ENCODE data around the gene CXCL9.
"Not testable (repeated sequence)": the region's sequence is repeated elsewhere in the genome, so short reads cannot be mapped to it uniquely, and the experiment has no call there.

CXCL9 gene

GRCh38 chr4:76011700-76012387, 4.5 kb upstream of the CXCL9 start:
- DNase-seq, result no peak

- DNase-seq, result no peak
These were observed 3.8 kb upstream of the CXCL9 start for GRCh38 chr4:76011018-76011670.

- no peak for DNase-seq
These were observed 3.3 kb upstream of the CXCL9 start for GRCh38 chr4:76010576-76010975.

- no peak for DNase-seq
These were observed 2.0 kb upstream of the CXCL9 start for GRCh38 chr4:76009311-76009710.

GRCh38 chr4:76003620-76004019, 3.7 kb downstream of the CXCL9 start:
- no peak for DNase-seq

GRCh38 chr4:76003035-76003434, 4.3 kb downstream of the CXCL9 start:
- DNase-seq, result no peak

- no peak for DNase-seq
These were observed 5.1 kb downstream of the CXCL9 start for GRCh38 chr4:76002176-76002575.

GRCh38 chr4:76001700-76002099, 5.6 kb downstream of the CXCL9 start:
- no peak for DNase-seq

- no peak for DNase-seq
These were observed 7.0 kb downstream of the CXCL9 start for GRCh38 chr4:76000279-76000678.

GRCh38 chr4:75998525-75999147, 8.7 kb downstream of the CXCL9 start:
- DNase-seq, result not testable (repeated sequence)

GRCh38 chr4:75997946-75998345, 9.4 kb downstream of the CXCL9 start:
- DNase-seq, result no peak

GRCh38 chr4:75997081-75997480, 10.2 kb downstream of the CXCL9 start:
- no peak for DNase-seq

GRCh38 chr4:75995727-75996126, 11.6 kb downstream of the CXCL9 start:
- DNase-seq, result peak in 1 of 2 donors; percentile 68

- no peak for DNase-seq
These were observed 14.8 kb downstream of the CXCL9 start for GRCh38 chr4:75992462-75992861.

GRCh38 chr4:75989846-75990528, 17.3 kb downstream of the CXCL9 start:
- peak in 1 of 2 donors; percentile 11 for DNase-seq

- no peak for DNase-seq
These were observed 22.2 kb downstream of the CXCL9 start for GRCh38 chr4:75985116-75985515.

GRCh38 chr4:75980576-75980975, 26.7 kb downstream of the CXCL9 start:
- no peak for DNase-seq

GRCh38 chr4:75976177-75976576, 31.1 kb downstream of the CXCL9 start:
- DNase-seq, result no peak

- no peak for DNase-seq
These were observed 33.5 kb downstream of the CXCL9 start for GRCh38 chr4:75973766-75974165.

GRCh38 chr4:75968084-75968483, 39.2 kb downstream of the CXCL9 start:
- no peak for DNase-seq

- DNase-seq, result no peak
These were observed 43.8 kb downstream of the CXCL9 start for GRCh38 chr4:75963558-75963957.

- not testable (repeated sequence) for DNase-seq
These were observed 45.2 kb downstream of the CXCL9 start for GRCh38 chr4:75962072-75962471.

GRCh38 chr4:75958546-75958945, 48.8 kb downstream of the CXCL9 start:
- DNase-seq, result not testable (repeated sequence)

- DNase-seq, result not testable (repeated sequence)
These were observed 52.5 kb downstream of the CXCL9 start for GRCh38 chr4:75954811-75955210.
